ENCODE results near the gene COBLL1. TPM values are rescaled to one million over a fixed set of nuclear protein-coding genes. Genes with fewer than 3 reads are reported as not detected.

COBLL1 gene
- total RNA-seq, 2 donors from 2014 or later = 14.9 to 21.1 TPM

GRCh38 chr2:164642946-164643555 is 198.6 kb downstream of the COBLL1 start:
- no peaks in the 10 kb centered on the region for H3K27me3 ChIP-seq
- TF ChIP-seq, protein P1, sequence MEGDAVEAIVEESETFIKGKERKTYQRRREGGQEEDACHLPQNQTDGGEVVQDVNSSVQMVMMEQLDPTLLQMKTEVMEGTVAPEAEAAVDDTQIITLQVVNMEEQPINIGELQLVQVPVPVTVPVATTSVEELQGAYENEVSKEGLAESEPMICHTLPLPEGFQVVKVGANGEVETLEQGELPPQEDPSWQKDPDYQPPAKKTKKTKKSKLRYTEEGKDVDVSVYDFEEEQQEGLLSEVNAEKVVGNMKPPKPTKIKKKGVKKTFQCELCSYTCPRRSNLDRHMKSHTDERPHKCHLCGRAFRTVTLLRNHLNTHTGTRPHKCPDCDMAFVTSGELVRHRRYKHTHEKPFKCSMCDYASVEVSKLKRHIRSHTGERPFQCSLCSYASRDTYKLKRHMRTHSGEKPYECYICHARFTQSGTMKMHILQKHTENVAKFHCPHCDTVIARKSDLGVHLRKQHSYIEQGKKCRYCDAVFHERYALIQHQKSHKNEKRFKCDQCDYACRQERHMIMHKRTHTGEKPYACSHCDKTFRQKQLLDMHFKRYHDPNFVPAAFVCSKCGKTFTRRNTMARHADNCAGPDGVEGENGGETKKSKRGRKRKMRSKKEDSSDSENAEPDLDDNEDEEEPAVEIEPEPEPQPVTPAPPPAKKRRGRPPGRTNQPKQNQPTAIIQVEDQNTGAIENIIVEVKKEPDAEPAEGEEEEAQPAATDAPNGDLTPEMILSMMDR (IDR thresholded peaks at IDR 0.05) = no peak
- H3K9me3 ChIP-seq = peaks cover 0 to 3% of the 10 kb centered on the region in 2 donors
- H3K36me3 ChIP-seq = no peaks in the 10 kb centered on the region
- DNase-seq (ENCODE audit: low spot score) = no peak
- no peaks in the 10 kb centered on the region for H3K4me1 ChIP-seq
- H3K4me3 ChIP-seq = no peak overlapping the region
- no peak overlapping the region for H3K27ac ChIP-seq

- Histone ChIP-seq H3K36me3 (no peaks in the 10 kb centered on the region), H3K27me3 (no peaks in the 10 kb centered on the region), H3K4me1 (no peaks in the 10 kb centered on the region), H3K9me3 (no peaks in the 10 kb centered on the region), H3K4me3 (no peak overlapping the region), H3K27ac (no peak overlapping the region)
- DNase-seq (ENCODE audit: low spot score) = no peak
- TF ChIP-seq, protein P1 (IDR thresholded peaks at IDR 0.05) = no peak
These were observed 199.4 kb downstream of the COBLL1 start for GRCh38 chr2:164642268-164642667.

Other genes with a start within 250 kb of the COBLL1 start
- gene GRB14, start 220.3 kb downstream of the COBLL1 start, total RNA-seq = 10 to 100 TPM in 1 of 2 donors, 1 to 10 TPM in 1; 4.4 to 15.5 TPM
- under 1 TPM in 1 of 2 donors, not detected in 1; 0.74 TPM for gene SLC38A11, start 113.7 kb upstream of the COBLL1 start, total RNA-seq

Measured in right atrium auricular region (tissue), 2 donors.